Measurements from ENCODE around the gene NECTIN2. TPM values are rescaled to one million over a fixed set of nuclear protein-coding genes. Genes with fewer than 3 reads are reported as not detected.

NECTIN2 gene
- total RNA-seq, 1 experiment from 2014 or later: 176 TPM

DNA sequence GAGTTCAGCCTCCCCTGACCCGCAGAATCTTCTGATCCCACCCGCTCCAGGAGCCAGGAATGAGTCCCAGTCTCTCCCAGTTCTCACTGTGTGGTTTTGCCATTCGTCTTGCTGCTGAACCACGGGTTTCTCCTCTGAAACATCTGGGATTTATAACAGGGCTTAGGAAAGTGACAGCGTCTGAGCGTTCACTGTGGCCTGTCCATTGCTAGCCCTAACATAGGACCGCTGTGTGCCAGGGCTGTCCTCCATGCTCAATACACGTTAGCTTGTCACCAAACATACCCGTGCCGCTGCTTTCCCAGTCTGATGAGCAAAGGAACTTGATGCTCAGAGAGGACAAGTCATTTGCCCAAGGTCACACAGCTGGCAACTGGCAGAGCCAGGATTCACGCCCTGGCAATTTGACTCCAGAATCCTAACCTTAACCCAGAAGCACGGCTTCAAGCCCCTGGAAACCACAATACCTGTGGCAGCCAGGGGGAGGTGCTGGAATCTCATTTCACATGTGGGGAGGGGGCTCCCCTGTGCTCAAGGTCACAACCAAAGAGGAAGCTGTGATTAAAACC lies 58.4 kb downstream of the NECTIN2 start:
- H4K91ac ChIP-seq (ENCODE audit: insufficient read length, low read depth, low read length): no peak overlapping the region
- Mint-ChIP-seq H3K4me1 (peaks cover 11 to 27% of the 10 kb centered on the region in 2 experiments), H3K27ac (peak overlapping the region in 2 of 3 experiments; percentile 44 to 76; a peak in 3 of 7 replicates), H3K4me3 (peak overlapping the region; percentile 92 to 99; a peak in 3 of 5 replicates), H3K27me3 (ENCODE audit: low read depth) (no peaks in the 10 kb centered on the region), H3K9me3 (no peaks in the 10 kb centered on the region), H3K36me3 (ENCODE audit: insufficient read depth in 1 of 3, low read depth in 3 of 3) (peaks cover 28 to 68% (median 58%) of the 10 kb centered on the region in 3 experiments; a peak in 6 of 7 replicates)
- H3K4ac ChIP-seq (ENCODE audit: low read depth, low read length): no peak overlapping the region
- H3K9ac ChIP-seq (ENCODE audit: extremely low read depth, insufficient read length, low read length): no peak overlapping the region
- no peak overlapping the region for H2AFZ ChIP-seq (ENCODE audit: low read length)
- no peak overlapping the region for H4K5ac ChIP-seq (ENCODE audit: insufficient read length, low read depth, low read length)
- no peak overlapping the region for H2BK5ac ChIP-seq (ENCODE audit: insufficient read length, low read length)
- H3K27me3 ChIP-seq (ENCODE audit: insufficient read depth, low read length): no peaks in the 10 kb centered on the region
- no peak overlapping the region for H2BK15ac ChIP-seq (ENCODE audit: low read depth, low read length)
- no peak overlapping the region for H2BK12ac ChIP-seq (ENCODE audit: insufficient read length, low read depth, low read length)
- H4K8ac ChIP-seq (replicated peaks; ENCODE audit: insufficient read length, low read depth, low read length): no peak overlapping the region
- no peak overlapping the region for H3K27ac ChIP-seq (ENCODE audit: insufficient read length, low read depth, low read length)
- no peak overlapping the region for H2BK20ac ChIP-seq (ENCODE audit: low read depth, low read length, poor library complexity, severe bottlenecking)
- TF ChIP-seq, protein P1, sequence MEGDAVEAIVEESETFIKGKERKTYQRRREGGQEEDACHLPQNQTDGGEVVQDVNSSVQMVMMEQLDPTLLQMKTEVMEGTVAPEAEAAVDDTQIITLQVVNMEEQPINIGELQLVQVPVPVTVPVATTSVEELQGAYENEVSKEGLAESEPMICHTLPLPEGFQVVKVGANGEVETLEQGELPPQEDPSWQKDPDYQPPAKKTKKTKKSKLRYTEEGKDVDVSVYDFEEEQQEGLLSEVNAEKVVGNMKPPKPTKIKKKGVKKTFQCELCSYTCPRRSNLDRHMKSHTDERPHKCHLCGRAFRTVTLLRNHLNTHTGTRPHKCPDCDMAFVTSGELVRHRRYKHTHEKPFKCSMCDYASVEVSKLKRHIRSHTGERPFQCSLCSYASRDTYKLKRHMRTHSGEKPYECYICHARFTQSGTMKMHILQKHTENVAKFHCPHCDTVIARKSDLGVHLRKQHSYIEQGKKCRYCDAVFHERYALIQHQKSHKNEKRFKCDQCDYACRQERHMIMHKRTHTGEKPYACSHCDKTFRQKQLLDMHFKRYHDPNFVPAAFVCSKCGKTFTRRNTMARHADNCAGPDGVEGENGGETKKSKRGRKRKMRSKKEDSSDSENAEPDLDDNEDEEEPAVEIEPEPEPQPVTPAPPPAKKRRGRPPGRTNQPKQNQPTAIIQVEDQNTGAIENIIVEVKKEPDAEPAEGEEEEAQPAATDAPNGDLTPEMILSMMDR (conservative IDR thresholded peaks at IDR 0.05): peak; percentile 68
- H2BK120ac ChIP-seq (ENCODE audit: low read depth, low read length, poor library complexity, severe bottlenecking): no peak overlapping the region
- H3K18ac ChIP-seq (ENCODE audit: insufficient read length, low read depth, low read length): no peak overlapping the region
- no peak overlapping the region for H3K14ac ChIP-seq (ENCODE audit: insufficient read depth, low read length)
- no peak overlapping the region for H2AK5ac ChIP-seq (ENCODE audit: insufficient read length, low read length)
- no peak overlapping the region for H3K4me2 ChIP-seq (ENCODE audit: insufficient read depth, insufficient read length, low read length)
- H4K20me1 ChIP-seq (ENCODE audit: control insufficient read depth, insufficient read depth, insufficient read length): no peaks in the 10 kb centered on the region
- no peaks in the 10 kb centered on the region for H3K9me3 ChIP-seq (ENCODE audit: control insufficient read depth, low read depth, low read length)
- H3T11ph ChIP-seq (ENCODE audit: low read length): no peak overlapping the region
- no peaks in the 10 kb centered on the region for H3K23me2 ChIP-seq (ENCODE audit: insufficient read length, low read depth, low read length, poor library complexity, severe bottlenecking)
- H3K79me1 ChIP-seq (ENCODE audit: insufficient read depth, low read depth, low read length, poor library complexity, severe bottlenecking): no peaks in the 10 kb centered on the region
- H3K23ac ChIP-seq (ENCODE audit: insufficient read length, low read depth, low read length): no peak overlapping the region
- H3K79me2 ChIP-seq (ENCODE audit: insufficient read depth, low read length): no peaks in the 10 kb centered on the region; the same call in 1 of the 2 replicates
- no peak overlapping the region for H3K56ac ChIP-seq (ENCODE audit: insufficient read length, low read depth, low read length)
- WGBS (ENCODE audit: extremely low coverage, insufficient read length, low lambda C conversion rate): no CpG with 5 or more reads among the region's 12 CpGs
- DNase-seq: peak; percentile 68
- no peaks in the 10 kb centered on the region for H3K4me1 ChIP-seq (ENCODE audit: insufficient read depth, low read length)

Data from H9 (cell line).